HG03103 (cell line): ENCODE measurements around the gene GPR161.
"Not testable (repeated sequence)": the region's sequence is repeated elsewhere in the genome, so short reads cannot be mapped to it uniquely, and the experiment has no call there.

ENCODE experiments used
- ATAC-seq: cut with Tn5 transposase; IDR thresholded peaks from one replicate; pipeline ENCODE4 v1.9.1; 2021; ENCODE audit warnings: low read depth; ENCODE audit not compliant: unreplicated experiment

Gene GPR161

DNA sequence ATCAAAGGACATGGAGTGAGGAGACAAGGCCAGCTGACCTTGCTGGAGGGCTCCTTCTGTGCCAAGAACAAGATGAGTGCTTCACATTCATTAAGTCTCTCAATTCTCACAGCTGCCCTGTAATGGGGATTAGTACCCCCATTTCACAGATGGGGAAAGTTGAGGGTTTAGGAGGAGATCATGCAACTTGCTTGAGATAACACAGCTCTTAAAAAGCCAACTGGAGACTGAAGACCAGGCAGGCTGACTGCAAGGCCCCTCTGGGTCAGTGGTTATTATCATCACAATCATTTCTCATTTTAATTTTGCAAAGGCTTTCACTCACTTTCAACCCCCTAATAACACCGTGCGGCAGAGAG lies 46.8 kb downstream of the GPR161 start:
- no peak for ATAC-seq

DNA sequence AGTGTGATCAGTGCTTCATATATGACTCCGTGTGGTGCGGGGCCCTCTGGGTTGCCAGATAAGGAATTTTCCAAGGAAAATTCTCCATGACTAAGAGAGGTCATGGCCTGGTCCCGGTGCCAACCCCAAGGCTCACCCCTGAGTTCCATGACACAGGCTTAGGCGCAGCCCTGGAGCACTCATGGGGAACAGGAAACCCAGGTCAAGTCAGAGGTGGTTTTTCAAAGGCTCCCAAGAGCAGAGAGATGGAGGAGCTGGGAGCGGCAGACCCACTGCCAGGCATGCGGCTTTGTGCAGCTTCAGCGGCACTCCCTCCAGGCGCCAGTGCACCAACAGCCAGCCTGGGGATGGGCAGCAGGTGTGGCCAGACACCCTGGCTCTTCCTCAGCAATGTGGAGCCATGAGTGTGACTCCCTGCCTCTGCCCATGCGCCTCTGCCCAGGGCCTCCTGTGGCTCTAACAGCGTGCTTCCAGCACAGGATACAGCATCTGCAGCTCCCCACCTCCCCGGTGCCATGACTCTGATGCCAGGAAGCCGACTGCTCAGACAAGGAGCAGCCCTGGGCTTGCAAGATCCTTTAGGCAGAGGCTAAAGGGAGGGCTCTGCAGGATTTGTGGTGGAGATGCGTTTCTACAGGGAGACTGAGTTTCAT lies 47.3 kb downstream of the GPR161 start:
- no peak for ATAC-seq

GRCh38 chr1:168088511-168089325 lies 48.0 kb downstream of the GPR161 start:
- no peak for ATAC-seq

GRCh38 chr1:168087696-168088095 lies 49.0 kb downstream of the GPR161 start:
- no peak for ATAC-seq

- ATAC-seq, result no peak
Observed at GRCh38 chr1:168086438-168086837, 50.3 kb downstream of the GPR161 start.

DNA sequence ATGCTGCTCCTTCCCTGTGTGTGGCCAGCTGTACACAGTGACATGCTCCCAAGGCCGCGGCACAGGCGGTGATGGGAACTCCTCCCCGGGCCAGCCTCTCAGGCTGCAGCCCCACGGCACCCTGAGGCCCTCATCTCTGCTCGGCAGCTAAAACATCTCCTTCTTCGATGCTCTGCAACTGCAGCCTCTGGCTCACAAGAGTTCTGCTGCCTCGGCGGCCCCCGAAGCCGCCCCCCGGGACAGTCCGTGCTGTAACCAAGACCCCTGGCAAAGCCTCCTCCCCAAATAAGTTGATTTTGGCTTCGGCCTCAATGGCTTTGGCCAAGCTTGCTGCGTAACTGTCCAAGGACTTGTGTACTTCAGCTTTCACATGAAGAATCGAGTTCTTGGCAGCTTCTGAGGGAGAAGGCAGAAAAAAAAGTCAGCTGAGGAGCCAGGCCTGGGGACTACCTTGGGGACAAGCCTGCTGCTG lies 51.3 kb downstream of the GPR161 start:
- no peak for ATAC-seq

DNA sequence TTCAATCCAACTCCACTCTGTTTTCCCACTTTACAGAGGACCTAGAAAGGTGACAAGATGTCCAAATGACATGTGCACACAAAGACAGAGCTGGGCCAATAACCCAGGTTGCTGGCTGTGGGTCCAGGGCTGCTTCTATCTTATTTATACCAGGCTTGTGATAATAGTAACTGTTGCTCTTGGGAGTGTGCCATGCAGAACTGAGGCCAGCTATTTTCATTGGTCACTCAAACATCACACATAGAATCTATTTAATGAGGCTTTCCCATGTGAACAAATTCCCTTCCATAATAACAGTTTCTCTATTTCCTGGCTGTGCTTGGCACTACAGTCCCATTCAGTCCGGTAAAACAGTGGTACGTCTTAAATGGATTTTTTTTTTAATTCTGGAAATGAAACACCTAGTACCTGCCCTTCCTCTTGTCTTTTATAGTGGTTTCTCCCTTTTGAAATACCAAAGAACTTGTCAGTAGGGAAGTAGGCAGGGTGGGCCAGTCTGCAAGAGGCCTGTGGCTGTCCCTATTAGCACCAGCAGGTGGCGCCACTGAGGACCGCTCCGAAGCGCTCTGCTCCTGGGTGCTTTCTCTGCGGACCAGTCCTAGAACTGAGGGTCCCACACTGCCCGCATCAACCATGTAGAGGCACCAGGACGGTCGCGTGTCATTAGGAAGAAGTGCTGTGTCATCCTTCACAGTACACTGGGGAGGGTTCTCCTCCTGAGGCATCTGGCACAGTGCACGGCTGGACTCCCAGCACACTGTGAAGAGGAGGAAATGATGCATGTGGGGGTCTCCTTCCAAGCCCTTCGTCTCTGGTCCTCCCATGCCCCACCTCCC lies 52.1 kb downstream of the GPR161 start:
- no peak for ATAC-seq

- no peak for ATAC-seq
Observed at GRCh38 chr1:168083456-168084325, 53.0 kb downstream of the GPR161 start.

GRCh38 chr1:168082008-168082876 lies 54.5 kb downstream of the GPR161 start:
- ATAC-seq, result peak; percentile 92

DNA sequence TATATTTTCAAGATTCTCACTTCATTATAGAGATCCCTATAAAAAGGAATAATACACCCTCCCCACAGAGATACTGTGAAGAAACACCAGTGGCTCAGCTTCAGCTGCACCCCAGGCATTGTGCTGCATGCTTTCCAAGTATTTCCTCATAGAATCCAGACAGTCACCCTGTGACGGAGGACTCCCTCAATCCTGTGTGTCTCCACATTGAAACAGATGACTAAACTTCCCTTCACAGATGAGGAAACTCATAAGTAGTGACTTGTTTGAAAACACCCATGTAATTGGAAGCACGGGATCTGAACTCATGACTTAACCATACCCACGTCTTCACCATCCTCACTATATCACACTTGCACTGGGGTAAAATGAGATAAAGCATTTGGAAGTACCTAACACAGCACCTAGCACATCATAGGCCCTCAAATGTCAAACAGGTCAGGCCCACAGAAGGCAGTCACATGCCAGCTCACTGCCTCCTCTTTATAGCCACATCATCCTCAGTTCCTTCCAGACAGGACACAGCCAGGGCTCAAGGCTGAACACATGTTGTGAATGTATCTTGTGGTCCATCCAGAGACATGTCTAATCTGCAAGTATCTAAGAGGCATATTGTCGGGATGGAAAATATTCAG lies 55.2 kb downstream of the GPR161 start:
- ATAC-seq, result no peak

GRCh38 chr1:168079761-168080160 lies 57.0 kb downstream of the GPR161 start:
- no peak for ATAC-seq

- ATAC-seq, result no peak
Observed at GRCh38 chr1:168069384-168069783, 67.3 kb downstream of the GPR161 start.

DNA sequence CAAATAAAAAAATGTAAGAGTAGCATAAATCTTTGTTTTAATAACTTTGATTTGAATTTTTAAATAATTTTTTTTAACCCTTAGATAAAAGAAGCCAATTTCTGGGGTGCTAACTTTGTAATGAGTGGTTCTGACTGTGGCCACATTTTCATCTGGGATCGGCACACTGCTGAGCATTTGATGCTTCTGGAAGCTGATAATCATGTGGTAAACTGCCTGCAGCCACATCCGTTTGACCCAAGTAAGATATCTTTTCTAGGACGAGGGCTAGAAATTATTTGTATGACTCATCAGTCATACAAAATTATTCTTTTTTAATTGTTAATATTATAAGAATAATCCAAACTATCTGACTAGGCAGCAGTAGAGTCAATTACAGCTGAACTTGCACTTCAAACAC lies 71.2 kb downstream of the GPR161 start:
- no peak for ATAC-seq

- no peak for ATAC-seq
Observed at GRCh38 chr1:168064216-168064615, 72.5 kb downstream of the GPR161 start.

DNA sequence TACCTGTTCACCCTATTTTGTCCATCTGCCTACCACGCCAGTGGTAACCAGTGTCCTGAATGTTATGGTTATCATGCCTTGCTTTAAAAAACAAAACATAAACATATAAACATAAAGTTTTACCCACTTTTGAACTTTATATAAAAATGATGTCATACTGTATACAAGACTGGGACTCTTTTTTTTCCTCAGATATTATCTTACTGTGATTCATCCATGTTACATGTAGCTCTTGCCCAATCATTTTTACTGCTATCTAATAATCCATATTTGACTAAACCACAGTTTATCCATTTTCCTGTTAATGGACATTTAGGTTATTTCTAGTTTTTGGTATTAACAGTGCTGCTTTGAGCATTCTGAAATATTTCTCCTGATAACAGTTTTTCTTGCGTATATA lies 78.8 kb downstream of the GPR161 start:
- ATAC-seq, result no peak

- ATAC-seq, result no peak
Observed at GRCh38 chr1:168057355-168057754, 79.4 kb downstream of the GPR161 start.

GRCh38 chr1:168056152-168056551 lies 80.6 kb downstream of the GPR161 start:
- ATAC-seq, result not testable (repeated sequence)

GRCh38 chr1:168054117-168054516 lies 82.6 kb downstream of the GPR161 start:
- ATAC-seq, result no peak

DNA sequence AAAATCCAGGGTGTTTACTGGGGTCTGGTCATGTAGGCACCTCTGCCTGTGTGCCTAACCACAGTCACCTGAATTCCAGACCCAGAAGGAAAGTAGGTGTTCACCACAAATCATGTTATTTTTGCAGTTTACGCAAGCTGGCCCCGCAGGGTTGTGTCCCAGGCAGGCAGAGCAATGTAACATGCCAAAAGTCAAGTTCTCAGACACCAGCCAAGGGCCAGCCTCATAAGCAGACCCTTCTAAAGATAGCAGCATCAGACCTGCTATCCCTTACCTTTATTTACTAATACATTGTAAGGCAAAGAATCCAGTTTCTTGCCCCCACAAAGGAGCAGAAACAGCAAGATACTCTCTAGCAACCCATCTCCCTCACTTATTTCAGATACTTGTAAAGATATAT lies 83.0 kb downstream of the GPR161 start:
- ATAC-seq, result no peak
